Measurements from ENCODE around the gene ENDOV.

- TF ChIP-seq CTCF (IDR thresholded peaks at IDR 0.05; ENCODE audit: low read depth, low read length, missing input control) = no peak
- TF ChIP-seq YY1 (IDR thresholded peaks at IDR 0.05) = no peak
- TF ChIP-seq ATF3 (IDR thresholded peaks at IDR 0.05) = no peak
- no peak for TF ChIP-seq REST (IDR thresholded peaks at IDR 0.05)
- no peak for TF ChIP-seq RAD21 (IDR thresholded peaks at IDR 0.05)
- TF ChIP-seq TAF1 (conservative IDR thresholded peaks at IDR 0.05) = no peak
- TF ChIP-seq GABPA (IDR thresholded peaks at IDR 0.05 in 1 of 2, conservative IDR thresholded peaks at IDR 0.05 in 1 of 2) = no peak
Observed at GRCh38 chr17:80449930-80450576, 35.1 kb downstream of the ENDOV start.

All from liver (tissue), 3 donors.